SH-SY5Y (cell line): Measurements from ENCODE around the gene CEMIP.

Experiments used
- GATA2 ChIP-seq: IDR thresholded peaks from 2 replicates; pipeline ENCODE4 v1.6.1; 2011; ENCODE audit warnings: mild to moderate bottlenecking, low read depth, low read length
- GATA3 ChIP-seq: IDR thresholded peaks from 2 replicates; pipeline ENCODE4 v1.6.1; 2011; ENCODE audit warnings: low read depth, mild to moderate bottlenecking, low read length, moderate library complexity

DNA sequence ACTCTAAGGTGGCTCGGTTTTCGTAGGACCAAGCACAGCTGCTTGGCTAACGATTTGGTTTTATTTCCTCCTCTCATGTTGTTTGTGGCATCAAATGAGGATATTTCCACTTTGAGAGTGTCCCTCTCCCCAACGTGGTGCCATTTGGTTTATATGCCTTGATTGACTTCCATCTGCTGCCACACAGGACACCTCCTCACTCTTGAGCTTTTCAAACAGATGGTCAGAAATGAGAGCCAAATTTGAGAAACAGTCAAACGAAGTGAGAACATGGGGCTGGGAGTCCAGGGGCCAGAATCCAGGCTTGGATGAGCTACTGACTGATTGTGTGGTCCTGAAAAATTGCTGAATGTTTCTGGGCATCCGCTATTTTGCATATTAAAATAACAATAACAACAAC is 43.5 kb downstream of the CEMIP start:
- TF ChIP-seq GATA2 (no peak), GATA3 (no peak)
